ENCODE data around the gene METTL9. TPM values are rescaled to one million over a fixed set of nuclear protein-coding genes. Genes with fewer than 3 reads are reported as not detected.

Gene METTL9
- total RNA-seq, 2 donors from 2014 or later: 104 to 114 TPM

Other genes with a start within 250 kb of the METTL9 start
- gene IGSF6, start 53.0 kb downstream of the METTL9 start, total RNA-seq: not detected
- gene OTOA, start 64.4 kb downstream of the METTL9 start, total RNA-seq: under 1 TPM; 0.25 to 0.33 TPM

Measured in natural killer cell treated with Interleukin-12 subunit alpha and Interleukin-12 subunit beta and Interleukin-15 and Interleukin-18, amount 100 ng/mL, for 72 hours (primary cell).